IMR-90 (cell line): ENCODE results near the gene CAGE1. TPM values are rescaled to one million over a fixed set of nuclear protein-coding genes. Genes with fewer than 3 reads are reported as not detected.

ENCODE experiments used
- ATAC-seq: fragments of 200-7000 bp; cut with Tn5 transposase; 2 replicates; pipeline ENCODE4 v1.9.1; 2020; ENCODE audit warnings: low read depth, mild to moderate bottlenecking, moderate library complexity
- BruUV-seq: library from RNA; stranded (reverse); fragments of 400-500 nt; replicated peaks from 2 replicates; lab custom pipeline; 2021; lab: Mats Ljungman, UMichigan
- CTCF ChIA-PET: fragments of 300-600 bp; formaldehyde crosslinking; extraction: SDS; loops from one replicate; lab custom pipeline; 2021; ENCODE audit warnings: antibody characterized with exemption; lab: Yijun Ruan, JAX
- POLR2A ChIA-PET: fragments of 300-600 bp; sonication (Branson Sonifier 250); formaldehyde crosslinking; loops from one replicate; lab custom pipeline; 2022; ENCODE audit warnings: antibody characterized with exemption; ENCODE audit not compliant: unreplicated experiment; lab: Charles Lee
- DNase-seq: peaks from one replicate; pipeline ENCODE4 v3.0.0; 2013
- H2AFZ ChIP-seq: replicated peaks from 2 replicates; pipeline ENCODE3; 2013; ENCODE audit warnings: low read length, mild to moderate bottlenecking; ENCODE audit not compliant: poor library complexity
- H2AK5ac ChIP-seq: 2 replicates; pipeline ENCODE4 v1.6.1; 2013; ENCODE audit warnings: low read depth, low read length, inconsistent platforms
- H2AK9ac ChIP-seq: replicated peaks from 2 replicates; pipeline ENCODE3; 2013; ENCODE audit warnings: mild to moderate bottlenecking, low read depth, low read length, moderate library complexity; ENCODE audit not compliant: poor library complexity
- H2BK120ac ChIP-seq: 2 replicates; pipeline ENCODE4 v1.6.1; 2013; ENCODE audit warnings: low read depth, low read length, inconsistent platforms
- H2BK15ac ChIP-seq: 3 replicates; pipeline ENCODE4 v1.6.1; 2013; ENCODE audit warnings: low read depth, low read length, inconsistent platforms
- H2BK20ac ChIP-seq: 2 replicates; pipeline ENCODE4 v1.6.1; 2013; ENCODE audit warnings: low read depth, mild to moderate bottlenecking, inconsistent platforms, low read length, moderate library complexity
- H2BK5ac ChIP-seq: 2 replicates; pipeline ENCODE4 v1.6.1; 2013; ENCODE audit warnings: mild to moderate bottlenecking, low read depth, low read length, inconsistent platforms; ENCODE audit not compliant: poor library complexity, severe bottlenecking
- H3K14ac ChIP-seq: replicated peaks from 2 replicates; pipeline ENCODE4 v1.6.1; 2013; ENCODE audit warnings: low read depth, low read length, inconsistent platforms
- H3K18ac ChIP-seq: 2 replicates; pipeline ENCODE4 v1.6.1; 2013; ENCODE audit warnings: low read depth, low read length, control low read depth
- H3K23ac ChIP-seq: 2 replicates; pipeline ENCODE4 v1.6.1; 2013; ENCODE audit warnings: low read depth, low read length, inconsistent platforms
- H3K27ac ChIP-seq: 2 replicates; pipeline ENCODE4 v1.5.1; 2013; ENCODE audit warnings: mild to moderate bottlenecking, control low read depth, low read length; ENCODE audit not compliant: insufficient read depth
- H3K27me3 ChIP-seq: 2 replicates; pipeline ENCODE4 v1.6.1; 2013; ENCODE audit warnings: low read length; ENCODE audit not compliant: control insufficient read depth, insufficient read depth
- H3K36me3 ChIP-seq: 2 replicates; pipeline ENCODE4 v1.6.1; 2013; ENCODE audit warnings: low read length, mixed read lengths; ENCODE audit not compliant: control insufficient read depth, insufficient read depth
- H3K4ac ChIP-seq: 2 replicates; pipeline ENCODE4 v1.6.1; 2013; ENCODE audit warnings: low read depth, low read length, inconsistent platforms
- H3K4me1 ChIP-seq: 2 replicates; pipeline ENCODE4 v1.6.1; 2013; ENCODE audit warnings: low read length, mixed read lengths; ENCODE audit not compliant: control insufficient read depth, insufficient read depth
- H3K4me2 ChIP-seq: 2 replicates; pipeline ENCODE4 v1.6.1; 2013; ENCODE audit warnings: low read depth, mild to moderate bottlenecking, control low read depth, low read length, moderate library complexity
- H3K4me3 ChIP-seq: 2 replicates; pipeline ENCODE4 v1.5.1; 2013; ENCODE audit warnings: low read depth, mild to moderate bottlenecking, control low read depth, low read length, moderate library complexity; ENCODE audit not compliant: insufficient read depth
- H3K56ac ChIP-seq: 2 replicates; pipeline ENCODE4 v1.6.1; 2013; ENCODE audit warnings: low read length, inconsistent platforms; ENCODE audit not compliant: insufficient read depth; ENCODE audit errors: extremely low read depth
- H3K79me1 ChIP-seq, 2 experiments: 2 replicates each; pipeline ENCODE4 v1.6.1; 2013; ENCODE audit warnings: low read length in 2 of 2, inconsistent platforms in 1 of 2, low read depth in 1 of 2
- H3K9ac ChIP-seq: 2 replicates; pipeline ENCODE4 v1.6.1; 2013; ENCODE audit warnings: low read depth, low read length, control low read depth
- H3K9me1 ChIP-seq: 2 replicates; pipeline ENCODE4 v1.6.1; 2013; ENCODE audit warnings: low read length, inconsistent platforms; ENCODE audit not compliant: insufficient read depth
- H3K9me3 ChIP-seq: 2 replicates; pipeline ENCODE4 v1.6.1; 2013; ENCODE audit warnings: low read length; ENCODE audit not compliant: control insufficient read depth, insufficient read depth
- H4K20me1 ChIP-seq: 2 replicates; pipeline ENCODE4 v1.6.1; 2013; ENCODE audit warnings: low read length, inconsistent platforms; ENCODE audit not compliant: insufficient read depth
- H4K5ac ChIP-seq: 2 replicates; pipeline ENCODE4 v1.6.1; 2013; ENCODE audit warnings: mild to moderate bottlenecking, low read depth, low read length, control low read depth
- H4K8ac ChIP-seq, 2 experiments: 2 replicates each; pipeline ENCODE4 v1.6.1; 2013; ENCODE audit warnings: low read depth in 2 of 2, low read length in 2 of 2, control low read depth in 1 of 2, inconsistent platforms in 1 of 2
- H4K91ac ChIP-seq: 2 replicates; pipeline ENCODE4 v1.6.1; 2013; ENCODE audit warnings: low read depth, low read length, inconsistent platforms; ENCODE audit not compliant: insufficient read depth
- BHLHE40 ChIP-seq: fragments of 150-350 bp; IDR thresholded peaks from 2 replicates; pipeline ENCODE4 v1.6.1; 2016; ENCODE audit warnings: mild to moderate bottlenecking, low read depth, low read length
- CEBPB ChIP-seq: IDR thresholded peaks from 2 replicates; pipeline ENCODE4 v1.6.1; 2012; ENCODE audit warnings: low read depth, low read length, improper control_type of control experiment
- CHD1 ChIP-seq: IDR thresholded peaks from 2 replicates; pipeline ENCODE4 v1.6.1; 2012; ENCODE audit warnings: low read depth, low read length, improper control_type of control experiment
- FOS ChIP-seq: fragments of 150-350 bp; IDR thresholded peaks from 2 replicates; pipeline ENCODE4 v1.6.1; 2016; ENCODE audit warnings: low read depth, low read length
- MAZ ChIP-seq: IDR thresholded peaks from 2 replicates; pipeline ENCODE4 v1.6.1; 2012; ENCODE audit warnings: low read depth, mild to moderate bottlenecking, low read length, improper control_type of control experiment, moderate library complexity, borderline replicate concordance
- NFE2L2 ChIP-seq: fragments of 150-350 bp; IDR thresholded peaks from 2 replicates; pipeline ENCODE4 v1.6.1; 2016; ENCODE audit warnings: low read depth, mild to moderate bottlenecking, low read length
- POLR2A ChIP-seq: IDR thresholded peaks from 2 replicates; pipeline ENCODE4 v1.6.1; 2012; ENCODE audit warnings: mild to moderate bottlenecking, low read depth, low read length
- RFX5 ChIP-seq: IDR thresholded peaks from 2 replicates; pipeline ENCODE4 v1.8.0; 2012; ENCODE audit warnings: low read depth, mild to moderate bottlenecking, low read length, moderate library complexity
- WGBS, 2 experiments: methylation state at CpG; one replicate each; pipeline versions ENCODE4 v1.1.5 to v1.1.7; 2013; ENCODE audit warnings: missing lambda C conversion rate in 2 of 2; ENCODE audit not compliant: insufficient read length in 1 of 2; ENCODE audit errors: extremely low coverage in 2 of 2; 5-methylcytosine and 5-hydroxymethylcytosine counted together
- dilution Hi-C: fragments of 300-500 bp; cut with HindIII; formaldehyde crosslinking; loops from one replicate; pipeline ENCODE4 v1.14.3; 2018; ENCODE audit warnings: low sequenced_read_pairs; ENCODE audit not compliant: unreplicated experiment
- in situ Hi-C: fragments of 300-500 bp; cut with MboI; formaldehyde crosslinking; loops from 3 replicates; pipeline ENCODE4 v1.14.3; 2019; ENCODE audit warnings: low sequenced_read_pairs, inconsistent platforms, mixed read lengths
- intact Hi-C: fragments of 100-400 bp; cut with micrococcal nuclease; formaldehyde crosslinking; loops from 2 replicates; pipeline ENCODE4 v1.10.0; 2022
- polyA plus RNA-seq, 3 experiments: library from polyadenylated mRNA; depleted of rRNA; stranded (reverse); fragments of >200 nt; gene quantifications; 2 replicates each; pipeline ENCODE4 v1.2.3, GENCODE V29; 2012; ENCODE audit warnings: low replicate concordance in 1 of 3
- total RNA-seq: library from RNA; depleted of rRNA; stranded (reverse); fragments of >200 nt; gene quantifications from 2 replicates; pipeline ENCODE4 v1.2.3, GENCODE V29; 2012
- TF ChIP-seq, protein P1 (sequence below): fragments of 150-350 bp; IDR thresholded peaks from 2 replicates; pipeline ENCODE4 v1.6.1; 2017; ENCODE audit warnings: mild to moderate bottlenecking, antibody characterized with exemption, low read length, low read depth

CAGE1 gene
- total and polyA plus RNA-seq, 2 of the 4 experiments (the other 2 are of a cell fraction): not detected

GRCh38 chr6:7381092-7381491, 8.4 kb downstream of the CAGE1 start:
- no peaks in the 10 kb centered on the region for H3K27me3 ChIP-seq
- H3K36me3 ChIP-seq: no peaks in the 10 kb centered on the region
- DNase-seq (no peak), ATAC-seq (no peak)
- H3K56ac ChIP-seq: no peak overlapping the region
- no peak overlapping the region for H3K23ac ChIP-seq
- TF ChIP-seq CEBPB (no peak), BHLHE40 (no peak), NFE2L2 (no peak), RFX5 (no peak), MAZ (no peak), POLR2A (no peak), FOS (no peak), CHD1 (no peak)
- TF ChIP-seq, protein P1, sequence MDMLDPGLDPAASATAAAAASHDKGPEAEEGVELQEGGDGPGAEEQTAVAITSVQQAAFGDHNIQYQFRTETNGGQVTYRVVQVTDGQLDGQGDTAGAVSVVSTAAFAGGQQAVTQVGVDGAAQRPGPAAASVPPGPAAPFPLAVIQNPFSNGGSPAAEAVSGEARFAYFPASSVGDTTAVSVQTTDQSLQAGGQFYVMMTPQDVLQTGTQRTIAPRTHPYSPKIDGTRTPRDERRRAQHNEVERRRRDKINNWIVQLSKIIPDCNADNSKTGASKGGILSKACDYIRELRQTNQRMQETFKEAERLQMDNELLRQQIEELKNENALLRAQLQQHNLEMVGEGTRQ: no peak
- H2BK15ac ChIP-seq: no peak overlapping the region
- no TSS peak for BruUV-seq
- no peaks in the 10 kb centered on the region for H3K9me1 ChIP-seq
- ChIA-PET POLR2A (no interaction called here), CTCF (no interaction called here)
- H4K8ac ChIP-seq: no peak overlapping the region
- no peak overlapping the region for H2AFZ ChIP-seq
- H3K9ac ChIP-seq: no peak overlapping the region
- in situ Hi-C loops (no loop called here), dilution Hi-C loops (no loop called here), intact Hi-C loops (no loop called here)
- no peaks in the 10 kb centered on the region for H3K79me1 ChIP-seq
- H2BK5ac ChIP-seq: no peak overlapping the region
- H4K20me1 ChIP-seq: no peaks in the 10 kb centered on the region
- no peak overlapping the region for H2AK9ac ChIP-seq
- H3K4me3 ChIP-seq: no peak overlapping the region
- WGBS, 2 experiments: no CpG with 5 or more reads among the region's 1 CpG
- no peaks in the 10 kb centered on the region for H3K4me1 ChIP-seq
- no peak overlapping the region for H3K27ac ChIP-seq
- no peak overlapping the region for H4K91ac ChIP-seq
- H2BK120ac ChIP-seq: no peak overlapping the region
- no peak overlapping the region for H3K4ac ChIP-seq
- H3K14ac ChIP-seq: no peak overlapping the region
- no peak overlapping the region for H3K4me2 ChIP-seq
- no peaks in the 10 kb centered on the region for H3K9me3 ChIP-seq
- H2BK20ac ChIP-seq: no peak overlapping the region
- H3K18ac ChIP-seq: no peak overlapping the region
- no peak overlapping the region for H2AK5ac ChIP-seq
- no peak overlapping the region for H4K5ac ChIP-seq
